Kidney glomerular epithelial cell (primary cell): ENCODE results near the gene EML2.
"Not testable (repeated sequence)": the region's sequence is repeated elsewhere in the genome, so short reads cannot be mapped to it uniquely, and the experiment has no call there.

Source experiments
- DNase-seq: peaks from one replicate; lab custom pipeline; 2025; lab: John Stamatoyannopoulos, UW

EML2 gene

GRCh38 chr19:45615056-45615455 lies 24.1 kb downstream of the EML2 start:
- DNase-seq, result not testable (repeated sequence)

GRCh38 chr19:45613926-45614725 lies 25.1 kb downstream of the EML2 start:
- peak; percentile 93 for DNase-seq

- DNase-seq, result no peak
Observed at GRCh38 chr19:45608948-45609347, 30.2 kb downstream of the EML2 start.

GRCh38 chr19:45607071-45608029 lies 31.8 kb downstream of the EML2 start:
- DNase-seq, result peak; percentile 60

GRCh38 chr19:45601524-45602374 lies 37.4 kb downstream of the EML2 start, which contains the start of gene GPR4:
Gene GPR4, minus strand, starts transcription at chr19:45602212. Its CDS starts 10,346 bp downstream, at chr19:45591866.
- no peak for DNase-seq

- DNase-seq, result no peak
Observed at GRCh38 chr19:45601115-45601514, 38.1 kb downstream of the EML2 start.

- no peak for DNase-seq
Observed at GRCh38 chr19:45600340-45600885, 38.8 kb downstream of the EML2 start.

GRCh38 chr19:45599286-45599685 lies 39.9 kb downstream of the EML2 start:
- no peak for DNase-seq

GRCh38 chr19:45598267-45599001 lies 40.8 kb downstream of the EML2 start:
- no peak for DNase-seq

- no peak for DNase-seq
Observed at GRCh38 chr19:45597425-45598111, 41.6 kb downstream of the EML2 start.

- no peak for DNase-seq
Observed at GRCh38 chr19:45595814-45596213, 43.4 kb downstream of the EML2 start.

- no peak for DNase-seq
Observed at GRCh38 chr19:45593520-45593919, 45.7 kb downstream of the EML2 start.

- no peak for DNase-seq
Observed at GRCh38 chr19:45592366-45592765, 46.8 kb downstream of the EML2 start.

- no peak for DNase-seq
Observed at GRCh38 chr19:45591638-45592005, 47.6 kb downstream of the EML2 start.

- peak; percentile 19 for DNase-seq
Observed at GRCh38 chr19:45591004-45591637, 48.1 kb downstream of the EML2 start.

- DNase-seq, result no peak
Observed at GRCh38 chr19:45590300-45591003, 48.7 kb downstream of the EML2 start.

GRCh38 chr19:45589768-45590167 lies 49.4 kb downstream of the EML2 start:
- DNase-seq, result no peak

- no peak for DNase-seq
Observed at GRCh38 chr19:45587873-45588272, 51.3 kb downstream of the EML2 start.

GRCh38 chr19:45585158-45585577 lies 54.0 kb downstream of the EML2 start:
- no peak for DNase-seq
